GM18909 (cell line): Measurements from ENCODE around the gene ALCAM.

Source experiments
- ATAC-seq: cut with Tn5 transposase; IDR thresholded peaks from one replicate; pipeline ENCODE4 v1.9.1; 2021; ENCODE audit warnings: mild to moderate bottlenecking; ENCODE audit not compliant: unreplicated experiment, poor library complexity

ALCAM gene

GRCh38 chr3:105423397-105423796, 56.7 kb downstream of the ALCAM start:
- no peak for ATAC-seq

- no peak for ATAC-seq
These were observed 57.9 kb downstream of the ALCAM start for GRCh38 chr3:105424412-105425152.

- ATAC-seq, result no peak
These were observed 58.4 kb downstream of the ALCAM start for GRCh38 chr3:105425153-105425502.

GRCh38 chr3:105427332-105427731, 60.6 kb downstream of the ALCAM start:
- ATAC-seq, result no peak

GRCh38 chr3:105429034-105429762, 62.5 kb downstream of the ALCAM start:
- ATAC-seq, result no peak

GRCh38 chr3:105430455-105430854, 63.7 kb downstream of the ALCAM start:
- no peak for ATAC-seq

GRCh38 chr3:105431200-105431599, 64.5 kb downstream of the ALCAM start:
- ATAC-seq, result no peak

- ATAC-seq, result no peak
These were observed 68.6 kb downstream of the ALCAM start for GRCh38 chr3:105435277-105435676.

- no peak for ATAC-seq
These were observed 70.0 kb downstream of the ALCAM start for GRCh38 chr3:105436687-105437086.

- no peak for ATAC-seq
These were observed 73.4 kb downstream of the ALCAM start for GRCh38 chr3:105440113-105440512.

GRCh38 chr3:105444725-105445124, 78.0 kb downstream of the ALCAM start:
- no peak for ATAC-seq

- no peak for ATAC-seq
These were observed 81.8 kb downstream of the ALCAM start for GRCh38 chr3:105448338-105448982.

- ATAC-seq, result no peak
These were observed 82.7 kb downstream of the ALCAM start for GRCh38 chr3:105449414-105449813.

GRCh38 chr3:105456017-105456416, 89.3 kb downstream of the ALCAM start:
- no peak for ATAC-seq

GRCh38 chr3:105458518-105459215, 92.0 kb downstream of the ALCAM start:
- no peak for ATAC-seq

- ATAC-seq, result no peak
These were observed 93.0 kb downstream of the ALCAM start for GRCh38 chr3:105459566-105460290.

GRCh38 chr3:105463620-105464019, 96.9 kb downstream of the ALCAM start:
- ATAC-seq, result no peak

- no peak for ATAC-seq
These were observed 98.6 kb downstream of the ALCAM start for GRCh38 chr3:105465251-105465853.

- no peak for ATAC-seq
These were observed 99.4 kb downstream of the ALCAM start for GRCh38 chr3:105466072-105466471.
